NCI-H2196 (cell line): ENCODE measurements around the gene CGB3.
"Not testable (repeated sequence)": the region's sequence is repeated elsewhere in the genome, so short reads cannot be mapped to it uniquely, and the experiment has no call there.

Experiments
- DNase-seq: peaks from one replicate; lab custom pipeline; 2025; ENCODE audit not compliant: unreplicated experiment; lab: John Stamatoyannopoulos, UW

CGB3 gene

DNA sequence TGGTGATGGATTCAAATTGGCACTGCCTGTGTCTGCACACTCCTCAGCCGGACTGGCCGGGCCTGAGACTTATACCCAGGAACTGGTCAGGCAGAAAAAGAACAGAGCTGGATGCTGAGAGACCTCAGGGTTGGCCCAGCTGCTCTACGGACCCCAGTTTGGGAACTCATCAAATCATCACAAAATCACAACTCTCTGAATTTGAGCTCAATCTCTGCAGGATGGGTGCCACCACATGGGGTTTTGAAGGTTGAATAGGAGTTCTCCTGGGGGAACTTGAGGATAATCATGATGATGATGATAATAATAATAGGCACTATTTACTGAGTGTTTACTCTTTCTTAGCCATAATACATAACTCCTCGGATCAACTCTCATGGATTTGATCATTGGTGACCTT is 18.5 kb upstream of the CGB3 start:
- not testable (repeated sequence) for DNase-seq

DNA sequence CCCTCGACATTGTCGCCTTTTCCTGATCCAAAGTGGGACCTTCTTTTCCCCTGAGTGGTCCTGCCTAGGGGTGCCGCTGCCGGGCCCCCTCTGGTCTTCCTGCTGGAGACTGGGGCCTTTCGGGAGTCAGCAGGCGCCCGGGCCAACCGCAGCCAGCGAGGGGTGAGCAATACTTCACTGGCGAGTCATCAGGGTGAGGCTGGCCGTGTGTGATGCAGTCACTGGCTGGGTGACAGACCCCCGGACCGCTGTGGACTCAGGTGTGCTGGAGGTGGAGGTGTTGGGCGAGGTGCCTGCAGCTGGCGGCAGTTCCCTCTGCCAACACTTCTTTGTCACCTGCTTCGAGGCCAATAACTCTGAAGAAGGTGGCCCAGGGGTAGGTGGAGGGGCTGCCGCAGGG is 18.0 kb upstream of the CGB3 start:
- no peak for DNase-seq

DNA sequence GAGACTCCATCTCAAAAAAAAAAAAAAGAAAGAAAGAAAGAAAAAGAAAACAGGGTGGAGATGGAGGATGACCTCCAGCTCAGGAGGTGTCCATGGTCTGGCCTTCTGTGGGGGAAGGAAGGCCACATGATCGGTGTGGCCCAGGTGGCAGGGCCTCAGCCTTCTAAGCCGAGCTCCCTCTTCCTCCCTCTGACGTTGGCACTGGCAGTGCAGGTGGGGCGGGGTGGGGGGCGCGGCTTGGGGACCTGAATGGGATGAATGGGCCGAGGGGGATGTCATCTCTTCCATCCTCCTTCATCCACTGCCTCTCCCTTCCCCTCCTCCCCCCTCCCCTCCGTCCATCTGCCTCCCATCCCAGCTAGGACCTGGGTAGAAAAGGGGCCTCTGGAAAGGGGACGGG is 15.6 kb upstream of the CGB3 start:
- not testable (repeated sequence) for DNase-seq

DNA sequence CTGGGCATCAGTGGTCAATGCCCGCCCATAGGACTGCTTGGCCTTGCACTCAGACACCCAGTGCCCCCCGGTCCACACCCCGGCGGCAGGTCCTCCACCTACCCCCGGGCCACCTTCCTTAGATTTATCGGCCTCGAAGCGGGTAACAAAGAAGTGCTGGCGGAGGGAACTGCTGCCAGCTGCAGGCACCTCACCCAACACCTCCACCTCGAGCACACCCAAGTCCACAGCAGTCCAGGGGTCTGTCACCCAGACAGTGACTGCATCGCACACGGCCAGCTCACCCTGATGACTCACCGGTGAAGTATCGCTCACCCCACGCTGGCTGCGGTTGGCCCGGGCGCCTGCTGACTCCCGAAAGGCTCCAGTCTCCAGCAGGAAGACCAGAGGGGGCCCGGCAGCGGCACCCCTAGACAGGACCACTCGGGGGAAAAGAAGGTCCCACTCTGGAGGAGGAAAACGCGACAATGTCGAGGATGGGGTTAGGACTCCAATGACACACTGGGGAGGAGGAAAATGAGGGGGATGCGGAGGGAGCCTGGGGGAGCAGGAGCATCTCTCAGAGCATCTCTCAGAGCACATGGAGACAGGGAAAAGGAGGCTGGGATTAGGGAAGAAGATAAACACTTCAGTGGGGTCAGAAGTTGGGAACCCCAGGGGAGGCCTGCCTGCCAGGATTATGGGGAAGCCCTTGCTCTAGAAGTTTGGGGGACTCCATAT is 14.6 kb upstream of the CGB3 start:
- DNase-seq, result not testable (repeated sequence)

DNA sequence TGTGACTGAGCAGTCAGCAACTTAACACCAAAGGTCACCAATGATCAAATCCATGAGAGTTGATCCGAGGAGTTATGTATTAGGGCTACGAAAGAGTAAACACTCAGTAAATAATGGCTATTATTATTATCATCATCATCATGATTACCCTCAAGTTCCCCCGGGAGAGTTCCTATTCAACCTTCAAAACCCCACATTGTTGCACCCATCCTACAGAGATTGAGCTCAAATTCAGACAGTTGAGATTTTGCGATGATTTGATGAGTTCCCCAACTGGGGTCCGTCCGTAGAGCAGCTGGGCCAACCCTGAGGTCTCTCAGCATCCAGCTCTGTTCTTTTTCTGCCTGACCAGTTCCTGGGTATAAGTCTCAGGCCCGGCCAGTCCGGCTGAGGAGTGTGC is 14.0 kb upstream of the CGB3 start:
- not testable (repeated sequence) for DNase-seq

DNA sequence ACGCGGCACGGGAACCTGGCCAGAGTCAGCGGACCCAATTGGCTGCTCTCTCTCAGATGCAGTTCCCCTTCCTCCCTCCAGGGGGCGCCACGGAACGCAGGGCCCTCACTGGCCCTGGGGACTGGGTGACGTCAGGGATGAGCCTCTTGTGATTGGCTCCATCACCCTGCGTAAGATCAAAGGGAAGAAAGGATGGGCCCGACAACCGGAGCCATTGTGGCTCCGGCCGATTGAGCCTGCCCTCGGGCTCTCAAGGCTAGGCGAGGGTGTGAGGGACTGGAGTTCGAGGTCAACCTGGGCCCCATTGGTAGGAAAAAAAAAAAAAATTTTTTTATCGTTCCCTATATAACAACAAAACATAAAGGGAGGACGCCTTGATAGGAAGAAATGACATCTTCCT is 12.7 kb upstream of the CGB3 start, which contains the start of gene CGB1:
CGB1 (minus strand) TSS at position 81 of the 400 bp plus-strand sequence. CDS start 184 bp downstream, outside the sequence.
- DNase-seq, result peak; percentile 18

DNA sequence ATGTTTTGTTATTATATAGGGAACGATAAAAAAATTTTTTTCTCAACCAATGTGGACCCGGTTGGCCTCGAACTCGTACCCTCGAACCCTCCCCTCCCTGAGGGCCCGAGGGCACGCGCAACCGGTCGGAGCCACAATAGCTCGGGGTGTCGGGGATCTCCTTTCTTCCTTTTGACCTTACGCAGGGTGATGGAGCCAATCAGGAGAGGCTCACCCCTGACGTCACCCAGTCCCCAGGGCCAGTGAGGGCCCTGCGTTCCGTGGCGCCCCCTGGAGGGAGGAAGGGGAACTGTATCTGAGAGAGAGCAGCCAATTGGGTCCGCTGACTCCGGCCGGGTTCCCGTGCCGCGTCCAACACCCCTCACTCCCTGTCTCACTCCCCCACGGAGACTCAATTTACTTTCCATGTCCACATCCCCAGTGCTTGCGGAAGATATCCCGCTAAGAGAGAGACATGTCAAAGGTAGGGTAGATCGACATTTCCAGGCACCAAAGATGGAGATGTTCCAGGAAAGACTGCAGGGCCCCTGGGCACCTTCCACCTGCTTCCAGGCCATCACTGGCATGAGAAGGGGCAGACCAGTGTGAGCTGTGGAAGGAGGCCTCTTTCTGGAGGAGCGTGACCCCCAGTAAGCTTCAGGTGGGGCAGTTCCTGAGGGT is 7.6 kb upstream of the CGB3 start, which contains the start of gene CGB2:
CGB2 (plus strand) TSS at position 249 of the 660 bp plus-strand sequence; CDS start at position 455, 206 bp downstream.
- peak; percentile 3 for DNase-seq

DNA sequence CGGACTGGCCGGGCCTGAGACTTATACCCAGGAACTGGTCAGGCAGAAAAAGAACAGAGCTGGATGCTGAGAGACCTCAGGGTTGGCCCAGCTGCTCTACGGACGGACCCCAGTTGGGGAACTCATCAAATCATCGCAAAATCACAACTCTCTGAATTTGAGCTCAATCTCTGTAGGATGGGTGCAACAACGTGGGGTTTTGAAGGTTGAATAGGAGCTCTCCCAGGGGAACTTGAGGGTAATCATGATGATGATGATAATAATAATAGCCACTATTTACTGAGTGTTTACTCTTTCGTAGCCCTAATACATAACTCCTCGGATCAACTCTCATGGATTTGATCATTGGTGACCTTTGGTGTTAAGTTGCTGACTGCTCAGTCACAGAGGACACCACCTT is 6.2 kb upstream of the CGB3 start:
- not testable (repeated sequence) for DNase-seq

DNA sequence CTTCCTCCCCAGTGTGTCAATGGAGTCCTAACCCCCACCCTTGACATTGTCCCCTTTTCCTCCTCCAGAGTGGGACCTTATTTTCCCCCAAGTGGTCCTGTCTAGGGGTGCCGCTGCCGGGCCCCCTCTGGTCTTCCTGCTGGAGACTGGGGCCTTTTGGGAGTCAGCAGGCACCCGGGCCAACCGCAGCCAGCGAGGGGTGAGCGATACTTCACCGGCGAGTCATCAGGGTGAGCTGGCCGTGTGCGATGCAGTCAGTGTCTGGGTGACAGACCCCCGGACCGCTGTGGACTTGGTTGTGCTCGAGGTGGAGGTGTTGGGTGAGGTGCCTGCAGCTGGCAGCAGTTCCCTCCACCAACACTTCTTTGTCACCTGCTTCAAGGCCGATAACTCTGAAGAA is 5.6 kb upstream of the CGB3 start:
- not testable (repeated sequence) for DNase-seq

DNA sequence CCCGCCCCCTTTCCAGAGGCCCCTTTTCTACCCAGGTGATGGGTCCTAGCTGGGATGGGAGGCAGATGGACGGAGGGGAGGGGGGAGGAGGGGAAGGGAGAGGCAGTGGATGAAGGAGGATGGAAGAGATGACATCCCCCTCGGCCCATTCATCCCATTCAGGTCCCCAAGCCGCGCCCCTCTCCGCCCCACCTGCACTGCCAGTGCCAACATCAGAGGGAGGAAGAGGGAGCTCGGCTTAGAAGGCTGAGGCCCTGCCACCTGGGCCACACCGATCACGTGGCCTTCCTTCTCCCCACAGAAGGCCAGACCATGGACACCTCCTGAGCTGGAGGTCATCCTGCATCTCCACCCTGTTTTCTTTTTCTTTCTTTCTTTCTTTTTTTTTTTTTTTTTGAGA is 4.6 kb upstream of the CGB3 start:
- not testable (repeated sequence) for DNase-seq

DNA sequence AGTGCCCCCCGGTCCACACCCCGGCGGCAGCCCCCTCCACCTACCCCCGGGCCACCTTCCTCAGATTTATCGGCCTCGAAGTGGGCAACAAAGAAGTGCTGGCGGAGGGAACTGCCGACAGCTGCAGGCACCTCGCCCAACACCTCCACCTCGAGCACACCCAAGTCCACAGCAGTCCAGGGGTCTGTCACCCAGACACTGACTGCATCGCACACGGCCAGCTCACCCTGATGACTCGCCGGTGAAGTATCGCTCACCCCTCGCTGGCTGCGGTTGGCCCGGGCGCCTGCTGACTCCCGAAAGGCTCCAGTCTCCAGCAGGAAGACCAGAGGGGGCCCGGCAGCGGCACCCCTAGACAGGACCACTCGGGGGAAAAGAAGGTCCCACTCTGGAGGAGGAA is 1.5 kb upstream of the CGB3 start:
- DNase-seq, result not testable (repeated sequence)

DNA sequence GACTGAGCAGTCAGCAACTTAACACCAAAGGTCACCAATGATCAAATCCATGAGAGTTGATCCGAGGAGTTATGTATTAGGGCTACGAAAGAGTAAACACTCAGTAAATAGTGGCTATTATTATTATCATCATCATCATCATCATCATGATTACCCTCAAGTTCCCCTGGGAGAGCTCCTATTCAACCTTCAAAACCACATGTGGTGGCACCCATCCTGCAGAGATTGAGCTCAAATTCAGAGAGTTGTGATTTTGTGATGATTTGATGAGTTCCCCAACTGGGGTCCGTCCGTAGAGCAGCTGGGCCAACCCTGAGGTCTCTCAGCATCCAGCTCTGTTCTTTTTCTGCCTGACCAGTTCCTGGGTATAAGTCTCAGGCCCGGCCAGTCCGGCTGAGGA is 955 bp upstream of the CGB3 start:
- DNase-seq, result not testable (repeated sequence)

DNA sequence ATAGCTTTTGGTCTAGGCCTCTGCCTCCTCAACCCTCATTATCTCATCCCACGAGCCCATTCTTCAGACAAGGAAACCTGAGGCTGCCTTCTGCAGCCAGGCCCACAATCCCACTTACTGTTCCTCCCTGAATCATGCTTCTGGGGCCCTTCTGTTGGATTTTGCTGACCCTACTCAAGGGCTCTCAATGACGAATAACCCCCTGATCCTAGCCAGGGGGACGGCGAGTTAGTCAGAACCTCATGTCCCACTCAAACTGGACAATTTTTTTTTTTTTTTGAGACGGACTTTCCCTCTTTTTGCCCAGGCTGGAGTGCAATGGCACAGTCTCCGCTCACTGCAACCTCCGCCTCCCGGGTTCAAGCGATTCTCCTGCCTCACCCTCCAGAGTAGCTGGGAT is 2.0 kb downstream of the CGB3 start:
- no peak for DNase-seq

DNA sequence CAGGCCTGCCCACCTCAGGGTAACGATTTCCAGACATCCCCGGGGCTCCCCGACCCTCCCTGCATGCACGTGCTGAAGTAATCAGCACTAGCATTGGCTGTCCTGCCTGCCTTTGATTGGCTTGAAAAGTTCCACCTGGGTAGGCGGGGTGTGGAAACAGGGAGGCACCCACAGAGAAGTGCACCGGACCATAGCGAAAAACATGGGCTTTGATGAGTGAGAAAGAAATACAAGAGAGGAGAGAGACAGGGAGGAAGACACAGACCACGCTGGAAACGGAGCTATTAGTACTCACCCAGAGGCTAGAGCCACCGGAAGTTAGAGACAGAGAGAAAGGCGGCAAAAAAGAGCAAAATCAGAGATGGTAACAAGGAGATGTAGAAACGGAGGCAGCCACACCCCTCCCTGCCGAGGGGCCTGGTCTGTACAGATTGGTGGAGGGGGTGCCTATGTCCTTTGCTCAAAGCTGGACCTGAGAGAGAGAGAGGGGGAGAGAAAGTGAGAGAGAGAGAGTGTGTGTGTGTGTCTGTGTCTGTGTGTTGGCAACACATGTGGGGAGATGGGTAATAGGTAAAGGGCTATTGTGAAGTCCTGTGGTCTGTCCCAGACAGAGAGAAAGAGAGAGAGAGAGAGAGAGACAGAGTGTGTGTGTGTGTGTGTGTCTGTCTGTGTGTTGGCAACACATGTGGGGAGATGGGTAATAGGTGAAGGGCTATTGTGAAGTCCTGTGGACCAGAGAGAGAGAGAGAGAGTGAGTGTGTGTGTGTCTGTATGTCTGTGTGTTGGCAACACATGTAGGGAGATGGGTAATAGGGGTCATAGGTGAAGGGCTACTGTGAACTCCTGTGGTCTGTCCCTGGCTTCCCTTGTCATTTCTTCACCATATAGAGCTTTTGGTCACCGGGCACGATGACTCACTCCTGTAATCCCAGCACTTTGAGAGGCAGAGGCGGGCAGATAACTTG is 2.9 kb downstream of the CGB3 start:
- DNase-seq, result no peak

DNA sequence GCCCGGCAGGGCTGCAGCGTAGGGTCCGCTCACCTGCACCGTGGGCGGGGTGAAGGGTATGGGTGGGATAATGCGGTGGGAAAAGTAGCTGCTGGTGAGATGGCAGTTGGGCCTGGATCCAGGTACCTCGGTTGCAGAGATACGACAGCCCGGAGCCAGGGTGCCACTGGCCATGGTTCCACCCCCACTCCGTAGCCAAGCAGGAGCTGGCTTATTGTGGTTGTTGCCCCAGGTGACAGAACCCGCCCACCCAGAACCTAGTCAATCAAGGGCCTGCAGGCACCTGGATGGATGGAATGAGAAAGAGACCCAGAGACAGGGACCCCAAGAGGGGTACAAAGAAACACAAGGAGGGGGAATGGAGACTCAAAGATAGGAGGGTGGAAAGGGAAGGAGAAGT is 3.8 kb downstream of the CGB3 start:
- no peak for DNase-seq

DNA sequence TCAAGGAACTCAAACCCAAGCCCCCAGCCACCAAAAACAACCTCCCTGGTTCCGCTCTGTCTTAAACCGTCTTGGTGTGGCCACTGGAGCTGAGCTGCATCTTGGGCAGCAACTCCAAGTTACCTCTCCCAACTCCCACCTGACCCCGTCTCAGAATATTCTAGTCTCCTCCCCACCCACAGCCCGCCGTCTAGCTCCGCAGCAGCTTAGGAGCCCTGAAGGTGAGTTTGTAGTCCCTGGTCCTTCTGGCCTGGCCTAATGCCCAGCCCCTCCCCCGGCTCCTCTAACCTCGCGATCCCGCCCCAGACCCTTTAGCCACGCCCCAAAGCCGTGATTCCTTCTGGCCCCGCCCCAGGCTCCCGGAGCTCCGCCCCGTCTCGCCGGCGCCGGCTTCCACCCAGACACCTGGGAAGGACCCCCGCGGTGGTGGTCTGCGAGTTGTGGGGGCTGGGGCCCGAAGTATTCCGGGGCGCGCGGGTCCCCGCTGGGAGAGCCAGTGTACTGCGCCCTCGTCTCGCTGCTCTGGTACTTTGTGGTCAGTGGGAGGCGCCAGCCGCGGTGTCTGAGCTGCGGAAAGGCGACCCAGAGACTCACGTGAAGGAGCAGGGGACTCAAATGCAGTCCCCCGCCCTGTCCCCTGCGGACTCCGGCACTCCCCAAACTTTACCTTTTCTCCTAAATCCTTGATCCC is 4.7 kb downstream of the CGB3 start:
- DNase-seq, result peak; percentile 82

DNA sequence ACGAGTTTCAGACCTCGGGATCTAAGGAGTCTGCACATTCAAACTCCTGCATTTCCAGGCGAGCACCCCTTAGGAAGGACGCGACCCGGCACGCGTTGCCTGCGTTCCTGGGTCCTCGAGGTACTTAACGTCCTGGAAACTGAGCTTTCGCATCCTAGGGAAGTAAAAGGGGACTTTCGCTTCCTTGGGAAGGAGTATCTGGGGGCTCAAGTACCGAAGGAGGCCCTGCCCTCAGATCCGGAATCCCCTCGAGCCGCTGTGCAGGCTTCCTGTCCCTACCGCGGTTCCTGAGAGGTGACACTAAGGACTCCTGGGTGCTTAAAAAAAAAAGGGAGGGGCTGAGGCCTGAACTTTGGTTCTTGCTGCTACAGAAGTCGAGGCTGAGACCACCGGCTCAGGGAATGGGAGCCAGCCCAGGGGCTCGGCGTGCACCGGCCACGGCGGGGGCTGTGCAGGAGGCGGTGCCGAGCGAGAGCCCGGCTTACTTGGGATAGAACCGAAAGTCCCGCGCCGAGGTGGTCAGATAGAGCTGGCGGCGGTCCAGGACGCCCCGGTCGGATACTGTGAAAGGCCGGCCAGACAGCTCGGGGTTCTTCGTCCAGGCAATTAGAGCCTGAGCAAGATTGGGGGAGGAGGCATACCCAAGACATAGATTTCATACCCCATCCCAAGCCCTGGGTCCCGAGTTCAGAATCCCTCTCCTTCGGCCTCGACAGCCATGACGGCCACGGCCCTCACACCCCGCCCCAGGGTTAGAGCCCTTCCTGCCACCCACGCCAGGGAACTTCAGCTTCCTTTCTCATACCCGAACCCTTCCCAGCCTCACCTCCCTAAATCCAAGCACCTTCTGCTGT is 5.5 kb downstream of the CGB3 start:
- DNase-seq, result not testable (repeated sequence)

DNA sequence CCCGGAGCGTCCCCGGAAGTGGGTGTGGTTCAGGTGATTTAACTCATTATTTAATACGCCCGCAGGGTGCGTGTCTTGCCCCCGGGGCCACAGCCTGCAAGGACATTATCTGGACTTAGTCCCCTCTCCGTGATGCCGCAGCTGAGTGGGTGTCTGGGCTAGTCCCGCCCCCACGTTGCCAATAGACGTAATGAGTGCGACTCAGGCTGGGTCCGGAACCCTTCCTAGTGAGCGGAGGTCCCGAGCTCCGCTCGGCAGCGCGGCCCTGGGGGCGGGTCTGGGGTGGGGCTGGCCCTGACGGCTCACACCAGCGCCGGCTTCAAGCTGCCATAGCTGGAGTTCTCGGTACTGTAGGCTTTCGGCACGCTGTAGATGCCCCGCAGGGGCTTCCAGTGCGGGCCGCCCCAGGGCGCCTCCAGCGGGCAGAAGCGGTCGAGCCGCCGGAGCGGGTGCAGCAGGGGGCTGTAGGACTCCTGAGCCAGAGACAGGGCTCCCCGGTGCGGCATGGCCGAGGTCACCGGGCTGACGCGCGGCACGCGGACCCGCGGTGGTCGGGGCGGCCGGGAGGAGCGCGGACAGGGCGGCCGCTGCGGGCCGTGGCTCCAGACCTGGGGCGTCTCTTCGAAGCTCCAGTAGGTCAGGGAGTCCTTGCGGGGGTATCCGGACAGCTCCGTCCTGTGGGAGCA is 6.3 kb downstream of the CGB3 start:
- peak; percentile 44 for DNase-seq

DNA sequence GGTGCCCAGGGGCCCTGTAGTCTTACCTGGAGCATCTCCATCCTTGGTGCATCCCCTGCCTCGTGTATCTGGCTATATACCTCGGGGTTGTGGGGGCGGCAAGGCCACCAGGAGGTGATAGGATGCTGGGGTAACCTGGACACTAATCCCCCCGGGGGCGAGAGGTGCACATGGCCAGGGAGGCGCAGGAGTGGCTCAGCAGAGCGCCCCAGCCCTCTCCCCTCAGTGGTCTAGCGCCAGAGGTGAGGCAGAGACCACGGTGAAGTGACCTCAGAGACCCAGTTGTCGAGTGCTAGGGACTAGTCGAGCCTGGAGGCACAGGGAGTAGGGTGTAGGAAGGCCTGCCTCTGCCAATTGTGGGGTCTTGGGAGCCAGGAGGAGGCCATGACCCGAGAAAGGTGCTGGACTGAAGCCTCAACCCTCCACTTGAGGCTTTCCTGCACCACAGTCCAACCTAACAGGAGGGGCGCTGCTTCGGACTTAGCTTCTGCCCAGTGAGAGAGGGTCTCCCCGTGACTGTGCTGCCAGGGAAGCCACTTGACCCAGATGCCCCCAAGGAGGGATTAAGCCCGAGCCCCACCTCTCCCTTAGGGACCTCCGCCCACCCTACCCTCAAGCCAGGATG is 7.0 kb downstream of the CGB3 start, which contains the start of gene LHB:
LHB (minus strand) TSS at position 51 of the 625 bp plus-strand sequence; CDS start at position 41, 10 bp downstream.
- DNase-seq, result no peak
